Ectodermal cell (in vitro differentiated cells): ENCODE data around the gene ANGPTL2.

Experiments used
- H3K27ac ChIP-seq: 2 replicates; pipeline ENCODE4 v1.7.0; 2013; ENCODE audit warnings: mild to moderate bottlenecking, low read depth, low read length; ENCODE audit not compliant: insufficient read depth, poor library complexity, severe bottlenecking
- H3K27me3 ChIP-seq: 2 replicates; pipeline ENCODE4 v1.7.0; 2013; ENCODE audit warnings: mild to moderate bottlenecking, low read length; ENCODE audit not compliant: insufficient read depth, control insufficient read depth, poor library complexity, severe bottlenecking
- H3K36me3 ChIP-seq: one replicate; pipeline ENCODE4 v1.7.0; 2013; ENCODE audit warnings: low read length; ENCODE audit not compliant: control insufficient read depth, insufficient read depth
- H3K4me1 ChIP-seq: one replicate; pipeline ENCODE4 v1.7.0; 2013; ENCODE audit warnings: low read length; ENCODE audit not compliant: control insufficient read depth, insufficient read depth
- H3K4me3 ChIP-seq: 2 replicates; pipeline ENCODE4 v1.7.0; 2013; ENCODE audit warnings: low read depth, low read length, control low read depth; ENCODE audit not compliant: insufficient read depth
- H3K9me3 ChIP-seq: 2 replicates; pipeline ENCODE4 v1.7.0; 2013; ENCODE audit warnings: mild to moderate bottlenecking, low read length, moderate library complexity; ENCODE audit not compliant: control insufficient read depth
- WGBS, 2 experiments: methylation state at CpG; one replicate each; pipeline ENCODE4 v1.1.7; 2013; ENCODE audit warnings: missing lambda C conversion rate in 2 of 2; 5-methylcytosine and 5-hydroxymethylcytosine counted together

ANGPTL2 gene

GRCh38 chr9:127129718-127130085 lies 7.3 kb upstream of the ANGPTL2 start:
- 88 to 98% methylated on average over 3 of the region's 3 CpGs for WGBS, 2 experiments
- Histone ChIP-seq H3K9me3 (no peaks in the 10 kb centered on the region), H3K36me3 (no peaks in the 10 kb centered on the region), H3K27ac (no peak overlapping the region), H3K27me3 (no peaks in the 10 kb centered on the region), H3K4me1 (peaks cover 17% of the 10 kb centered on the region), H3K4me3 (no peak overlapping the region)

GRCh38 chr9:127129073-127129717 lies 6.8 kb upstream of the ANGPTL2 start:
- Histone ChIP-seq H3K9me3 (no peaks in the 10 kb centered on the region), H3K4me1 (peaks cover 17% of the 10 kb centered on the region), H3K27me3 (no peaks in the 10 kb centered on the region), H3K27ac (no peak overlapping the region), H3K36me3 (no peaks in the 10 kb centered on the region), H3K4me3 (no peak overlapping the region)
- WGBS, 2 experiments: 87 to 93% methylated on average over 4 to 5 of the region's 5 CpGs

- Histone ChIP-seq H3K27me3 (no peaks in the 10 kb centered on the region), H3K36me3 (no peaks in the 10 kb centered on the region), H3K9me3 (no peaks in the 10 kb centered on the region), H3K4me3 (no peak overlapping the region), H3K27ac (no peak overlapping the region), H3K4me1 (peaks cover 17% of the 10 kb centered on the region)
- 93 to 95% methylated on average over 9 of the region's 9 CpGs for WGBS, 2 experiments
These were observed 6.1 kb upstream of the ANGPTL2 start for GRCh38 chr9:127128341-127129072.

- Histone ChIP-seq H3K36me3 (no peaks in the 10 kb centered on the region), H3K4me3 (no peak overlapping the region), H3K9me3 (no peaks in the 10 kb centered on the region), H3K27ac (no peak overlapping the region), H3K4me1 (peaks cover 18% of the 10 kb centered on the region), H3K27me3 (no peaks in the 10 kb centered on the region)
- 82 to 100% methylated on average over 1 of the region's 1 CpG for WGBS, 2 experiments
These were observed 4.5 kb upstream of the ANGPTL2 start for GRCh38 chr9:127126971-127127370.

DNA sequence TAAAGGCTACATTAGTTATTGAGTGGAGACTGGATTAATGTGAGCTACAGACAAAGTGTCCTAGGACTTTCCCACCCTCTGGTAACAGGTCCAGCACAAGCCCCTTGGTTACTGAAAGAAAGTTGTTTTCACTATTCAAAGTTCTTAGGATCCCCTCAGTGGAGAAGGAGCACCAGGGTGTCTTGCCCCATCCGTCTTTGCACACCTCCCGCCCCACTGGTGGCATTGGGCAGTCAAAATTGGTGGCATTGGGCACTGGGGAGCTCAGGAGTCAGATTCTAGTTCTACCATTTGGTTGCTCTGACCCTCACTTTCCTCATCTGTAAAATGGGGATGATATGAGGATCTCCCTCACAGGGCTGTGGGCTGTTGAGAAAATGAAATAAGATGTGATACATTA lies 2.4 kb upstream of the ANGPTL2 start:
- Histone ChIP-seq H3K9me3 (no peaks in the 10 kb centered on the region), H3K4me1 (peaks cover 11% of the 10 kb centered on the region), H3K4me3 (no peak overlapping the region), H3K27me3 (no peaks in the 10 kb centered on the region), H3K27ac (no peak overlapping the region), H3K36me3 (no peaks in the 10 kb centered on the region)
- WGBS, 2 experiments: 94 to 95% methylated on average over 2 of the region's 2 CpGs

GRCh38 chr9:127124111-127124531 lies 1.7 kb upstream of the ANGPTL2 start:
- H3K36me3 ChIP-seq: no peaks in the 10 kb centered on the region
- peaks cover 12% of the 10 kb centered on the region for H3K4me1 ChIP-seq
- H3K4me3 ChIP-seq: no peak overlapping the region
- WGBS, 2 experiments: 89 to 90% methylated on average over 7 of the region's 7 CpGs
- H3K9me3 ChIP-seq: no peaks in the 10 kb centered on the region
- H3K27ac ChIP-seq: no peak overlapping the region
- H3K27me3 ChIP-seq: no peaks in the 10 kb centered on the region

DNA sequence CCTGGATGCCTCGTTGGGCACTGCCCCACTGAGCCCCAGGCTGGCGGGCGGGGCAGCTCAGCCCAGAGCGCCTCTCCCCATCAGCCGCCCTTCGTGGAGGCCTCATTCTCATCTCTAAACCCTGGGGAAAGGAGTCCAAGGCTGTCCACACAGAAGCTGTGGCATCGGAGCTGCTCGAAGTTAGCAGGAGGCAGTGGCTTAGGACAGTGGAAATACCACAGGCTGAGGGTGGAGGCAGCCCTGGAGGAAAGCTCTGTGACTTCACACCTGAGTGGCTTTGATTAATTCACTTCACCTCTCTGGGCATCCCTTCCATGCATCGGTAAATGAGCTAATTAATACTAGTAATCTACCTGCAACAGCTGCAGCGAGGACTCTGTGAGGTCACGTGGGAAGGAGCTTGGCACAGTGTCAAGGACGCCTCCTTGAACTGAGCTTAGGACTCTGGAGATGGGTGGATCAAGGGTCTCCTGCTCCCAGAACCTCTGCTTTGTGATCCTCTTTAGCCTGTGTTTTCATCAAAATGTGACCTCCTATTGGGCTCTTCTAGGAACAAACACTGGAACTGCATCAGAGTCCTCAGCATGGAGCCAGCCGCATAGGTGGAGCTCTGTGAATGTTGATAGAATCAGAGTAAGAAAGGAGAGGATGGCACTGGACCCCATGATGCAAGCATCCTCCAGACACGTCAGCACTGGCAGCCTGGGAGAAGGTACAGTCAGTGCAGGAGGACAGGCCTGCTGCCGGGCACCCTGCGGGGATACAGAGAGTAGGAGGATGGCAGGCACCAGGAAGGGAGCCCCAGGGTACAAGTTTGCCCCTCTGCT lies 842 bp upstream of the ANGPTL2 start:
- H3K36me3 ChIP-seq: no peaks in the 10 kb centered on the region
- 38 to 44% methylated on average over 16 of the region's 16 CpGs for WGBS, 2 experiments
- peak overlapping the region; percentile 80 for H3K27ac ChIP-seq
- H3K4me3 ChIP-seq: peak overlapping the region; percentile 63
- H3K4me1 ChIP-seq: peaks cover 20% of the 10 kb centered on the region
- no peaks in the 10 kb centered on the region for H3K27me3 ChIP-seq
- no peaks in the 10 kb centered on the region for H3K9me3 ChIP-seq

DNA sequence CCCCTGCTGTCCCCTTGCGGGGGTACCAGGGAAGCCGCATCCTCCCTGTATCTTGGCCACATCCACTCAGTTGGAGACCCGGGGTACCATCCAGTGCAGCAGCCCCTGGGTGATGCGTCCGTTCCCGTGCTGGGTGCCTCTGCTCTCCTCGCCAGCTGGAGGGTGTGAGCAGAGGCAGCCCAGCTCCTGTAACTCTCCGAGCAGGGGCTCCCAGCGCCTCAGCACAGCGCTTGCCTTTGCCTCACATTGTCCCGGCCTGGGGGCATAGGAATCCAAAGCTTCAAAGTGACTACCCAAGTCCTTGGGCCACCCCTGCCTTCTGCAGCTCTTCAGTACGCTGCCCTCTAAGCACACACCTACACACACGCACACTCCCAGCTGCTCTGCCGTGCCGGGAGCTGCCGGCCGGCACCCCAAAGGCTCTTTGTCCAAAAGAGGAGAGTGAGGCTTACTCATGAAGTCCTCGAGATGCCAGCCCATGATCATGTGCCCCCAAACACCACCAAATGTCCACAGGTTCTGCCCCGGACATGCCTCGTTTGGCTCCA lies 733 bp downstream of the ANGPTL2 start:
- 13 to 16% methylated on average over 20 of the region's 20 CpGs for WGBS, 2 experiments

DNA sequence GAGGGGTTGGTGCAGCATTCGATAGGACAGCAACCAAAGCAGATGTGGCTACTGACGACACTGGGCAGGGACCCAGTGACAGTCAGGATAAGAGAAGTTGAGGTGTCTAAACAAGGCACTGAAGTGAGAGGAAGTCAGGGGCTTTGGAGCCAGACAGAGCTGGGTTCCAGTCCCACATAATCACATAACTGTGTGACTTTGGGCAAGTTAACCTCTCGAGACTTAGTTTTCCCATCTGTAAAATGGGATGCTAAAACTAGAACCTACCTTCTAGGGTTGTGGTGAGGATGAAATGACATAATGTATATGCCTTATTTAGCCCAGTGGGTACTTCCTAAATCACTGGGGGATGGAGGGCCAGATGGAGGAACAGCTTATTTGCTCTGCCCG lies 3.1 kb downstream of the ANGPTL2 start:
- Histone ChIP-seq H3K27ac (no peak overlapping the region), H3K4me1 (peaks cover 30% of the 10 kb centered on the region), H3K27me3 (no peaks in the 10 kb centered on the region), H3K4me3 (no peak overlapping the region), H3K9me3 (no peaks in the 10 kb centered on the region), H3K36me3 (no peaks in the 10 kb centered on the region)
- 90 to 95% methylated on average over 4 of the region's 4 CpGs for WGBS, 2 experiments

More for the DNA sequence above, 733 bp downstream of the ANGPTL2 start:
- H3K27ac ChIP-seq: peak overlapping the region; percentile 87
- peaks cover 30% of the 10 kb centered on the region for H3K4me1 ChIP-seq
- no peaks in the 10 kb centered on the region for H3K36me3 ChIP-seq
- peak overlapping the region; percentile 63 for H3K4me3 ChIP-seq
- H3K9me3 ChIP-seq: no peaks in the 10 kb centered on the region
- H3K27me3 ChIP-seq: no peaks in the 10 kb centered on the region
